HepG2 (cell line): ENCODE data around the gene FNDC3B. TPM values are rescaled to one million over a fixed set of nuclear protein-coding genes. Genes with fewer than 3 reads are reported as not detected.

Source experiments
- AKAP8 ChIP-seq: sonication (generic); formaldehyde crosslinking; IDR thresholded peaks from 2 replicates; pipeline ENCODE4 v1.5.1; 2020; ENCODE audit warnings: mild to moderate bottlenecking, missing genetic modification reagents
- ARHGAP35 ChIP-seq: sonication (generic); formaldehyde crosslinking; IDR thresholded peaks from 2 replicates; pipeline ENCODE4 v1.9.0; 2022; ENCODE audit warnings: mild to moderate bottlenecking, inconsistent platforms, moderate library complexity, missing genetic modification reagents, borderline replicate concordance
- ARID3A ChIP-seq: IDR thresholded peaks from 2 replicates; pipeline ENCODE4 v1.6.1; 2012; ENCODE audit warnings: low read depth, low read length, improper control_type of control experiment
- ATRX ChIP-seq: sonication (generic); formaldehyde crosslinking; IDR thresholded peaks from 2 replicates; pipeline ENCODE4 v1.4.0; 2020; ENCODE audit warnings: missing genetic modification reagents, borderline replicate concordance
- CENPX ChIP-seq: sonication (generic); formaldehyde crosslinking; IDR thresholded peaks from 2 replicates; pipeline ENCODE4 v1.9.0; 2021; ENCODE audit warnings: mild to moderate bottlenecking, missing genetic modification reagents, moderate library complexity
- ETV5 ChIP-seq: IDR thresholded peaks from 2 replicates; pipeline ENCODE4 v1.6.1; 2018; ENCODE audit warnings: missing biosample characterization, missing genetic modification reagents, inconsistent platforms, borderline replicate concordance
- FLYWCH1 ChIP-seq: sonication (generic); formaldehyde crosslinking; IDR thresholded peaks from 2 replicates; pipeline ENCODE4 v1.8.1; 2023; ENCODE audit warnings: mild to moderate bottlenecking, missing genetic modification reagents
- HNRNPUL1 ChIP-seq: fragments of 200-400 bp; formaldehyde crosslinking; IDR thresholded peaks from 2 replicates; pipeline ENCODE4 v1.6.1; 2017; ENCODE audit warnings: low read depth, mild to moderate bottlenecking, low read length, moderate library complexity
- KAT7 ChIP-seq: IDR thresholded peaks from 2 replicates; pipeline ENCODE4 v1.6.1; 2018; ENCODE audit warnings: borderline replicate concordance, missing compliant biosample characterization
- MYPOP ChIP-seq: sonication (generic); formaldehyde crosslinking; IDR thresholded peaks from 2 replicates; pipeline ENCODE4 v1.8.1; 2023; ENCODE audit warnings: mild to moderate bottlenecking, moderate library complexity, missing genetic modification reagents
- RBFOX2 ChIP-seq: fragments of 200-400 bp; formaldehyde crosslinking; IDR thresholded peaks from 2 replicates; pipeline ENCODE4 v1.6.1; 2017; ENCODE audit warnings: low read depth, mild to moderate bottlenecking, low read length
- RBM22 ChIP-seq: fragments of 200-400 bp; formaldehyde crosslinking; optimal IDR thresholded peaks from 2 replicates; pipeline ENCODE3; 2017; ENCODE audit warnings: mild to moderate bottlenecking, low read length, moderate library complexity
- TAF15 ChIP-seq: fragments of 200-400 bp; formaldehyde crosslinking; IDR thresholded peaks from one replicate; pipeline ENCODE4 v1.6.1; 2018; ENCODE audit warnings: mild to moderate bottlenecking, low read depth, low read length; ENCODE audit not compliant: poor library complexity, severe bottlenecking
- TFDP2 ChIP-seq: sonication (generic); formaldehyde crosslinking; IDR thresholded peaks from 2 replicates; pipeline ENCODE4 v1.4.0; 2020; ENCODE audit warnings: missing genetic modification reagents
- ZBTB25 ChIP-seq: IDR thresholded peaks from 2 replicates; pipeline ENCODE4 v1.6.1; 2018; ENCODE audit warnings: missing genetic modification reagents
- ZBTB34 ChIP-seq: sonication (generic); formaldehyde crosslinking; IDR thresholded peaks from 2 replicates; pipeline ENCODE4 v1.8.0; 2022; ENCODE audit warnings: mild to moderate bottlenecking, missing genetic modification reagents
- ZFP37 ChIP-seq: sonication (generic); formaldehyde crosslinking; IDR thresholded peaks from 2 replicates; pipeline ENCODE4 v1.4.0; 2020; ENCODE audit warnings: missing genetic modification reagents, borderline replicate concordance
- ZFYVE20 ChIP-seq: sonication (generic); formaldehyde crosslinking; IDR thresholded peaks from 2 replicates; pipeline ENCODE4 v1.8.0; 2023; ENCODE audit warnings: low read depth, mild to moderate bottlenecking, moderate library complexity, missing genetic modification reagents, borderline replicate concordance
- ZKSCAN1 ChIP-seq: fragments of 150-350 bp; IDR thresholded peaks from 2 replicates; pipeline ENCODE4 v1.6.1; 2014; ENCODE audit warnings: low read length
- ZNF12 ChIP-seq: sonication (generic); formaldehyde crosslinking; IDR thresholded peaks from 2 replicates; pipeline ENCODE4 v1.5.0; 2020; ENCODE audit warnings: missing genetic modification reagents
- ZNF124 ChIP-seq: sonication (generic); formaldehyde crosslinking; IDR thresholded peaks from 2 replicates; pipeline ENCODE4 v1.4.0; 2020; ENCODE audit warnings: missing genetic modification reagents
- ZNF136 ChIP-seq: sonication (generic); formaldehyde crosslinking; IDR thresholded peaks from 2 replicates; pipeline ENCODE4 v1.8.1; 2022; ENCODE audit warnings: low read depth, mild to moderate bottlenecking, moderate library complexity, missing genetic modification reagents
- ZNF30 ChIP-seq: sonication (generic); formaldehyde crosslinking; IDR thresholded peaks from 2 replicates; pipeline ENCODE4 v1.5.0; 2020; ENCODE audit warnings: mild to moderate bottlenecking, missing genetic modification reagents
- ZNF550 ChIP-seq: sonication (generic); formaldehyde crosslinking; IDR thresholded peaks from 2 replicates; pipeline ENCODE4 v1.4.0; 2020; ENCODE audit warnings: mild to moderate bottlenecking, missing genetic modification reagents, borderline replicate concordance
- polyA plus RNA-seq, 8 experiments: library from polyadenylated mRNA; depleted of rRNA in 3 of 8; stranded (reverse) in 7 of 8; unstranded in 1 of 8; fragments of >200 nt; fragmentation: Illumina TruSeq in 4 of 8; extraction: Trizol in 4 of 8; gene quantifications; 2 replicates each; pipeline versions ENCODE4 v1.2.1 to v1.2.3, GENCODE V29; 2011 to 2016; ENCODE audit warnings: low read depth in 4 of 8, missing spikeins in 1 of 8, mixed read lengths in 1 of 8; ENCODE audit not compliant: insufficient read depth in 1 of 8
- total RNA-seq, 5 experiments: library from RNA; depleted of rRNA; stranded (reverse); fragments of >200 nt; fragmentation: Illumina TruSeq; extraction: Trizol; gene quantifications; 2 replicates each; pipeline ENCODE4 v1.2.3, GENCODE V29; 2016; ENCODE audit warnings: low read depth in 1 of 5

FNDC3B gene
- total and polyA plus RNA-seq, 2 of the 13 experiments (the other 11 are each of a cell fraction or from before 2014, with no cell fraction given) = 74.8 to 103 TPM

GRCh38 chr3:172082269-172082668, 42.9 kb downstream of the FNDC3B start (continued):
- TF ChIP-seq TAF15 (no peak), ZNF124 (CRISPR knock-in tag) (no peak), TFDP2 (CRISPR knock-in tag) (no peak), FLYWCH1 (CRISPR knock-in tag) (no peak), ZBTB34 (CRISPR knock-in tag) (no peak), ARHGAP35 (CRISPR knock-in tag) (no peak), MYPOP (CRISPR knock-in tag) (no peak), ZKSCAN1 (no peak), AKAP8 (0 out of 2 replicates have a peak, but pooled peaks have one; percentile 64), RBM22 (peak; percentile 97), ZNF550 (CRISPR knock-in tag) (no peak), ZNF12 (no peak), ZNF136 (CRISPR knock-in tag) (no peak), ZFP37 (CRISPR knock-in tag) (no peak), KAT7 (CRISPR knock-in tag) (no peak), ARID3A (peak; percentile 59; the same call in 1 of the 2 replicates), HNRNPUL1 (no peak), ATRX (CRISPR knock-in tag) (no peak), RBFOX2 (no peak), ZNF30 (CRISPR knock-in tag) (no peak), ETV5 (no peak), ZBTB25 (CRISPR knock-in tag) (no peak), CENPX (CRISPR knock-in tag) (no peak), ZFYVE20 (CRISPR knock-in tag) (no peak)
